ENCODE results near the gene CRYBG3. TPM values are rescaled to one million over a fixed set of nuclear protein-coding genes. Genes with fewer than 3 reads are reported as not detected.
A peak's percentile ranks its signal among the peaks of the same experiment; 100 is the strongest.
"Not testable (repeated sequence)": the region's sequence is repeated elsewhere in the genome, so short reads cannot be mapped to it uniquely, and the experiment has no call there.

Gene CRYBG3
- total RNA-seq, 6 experiments from 2014 or later: 10.7 to 14.1 (median 12.8) TPM

DNA sequence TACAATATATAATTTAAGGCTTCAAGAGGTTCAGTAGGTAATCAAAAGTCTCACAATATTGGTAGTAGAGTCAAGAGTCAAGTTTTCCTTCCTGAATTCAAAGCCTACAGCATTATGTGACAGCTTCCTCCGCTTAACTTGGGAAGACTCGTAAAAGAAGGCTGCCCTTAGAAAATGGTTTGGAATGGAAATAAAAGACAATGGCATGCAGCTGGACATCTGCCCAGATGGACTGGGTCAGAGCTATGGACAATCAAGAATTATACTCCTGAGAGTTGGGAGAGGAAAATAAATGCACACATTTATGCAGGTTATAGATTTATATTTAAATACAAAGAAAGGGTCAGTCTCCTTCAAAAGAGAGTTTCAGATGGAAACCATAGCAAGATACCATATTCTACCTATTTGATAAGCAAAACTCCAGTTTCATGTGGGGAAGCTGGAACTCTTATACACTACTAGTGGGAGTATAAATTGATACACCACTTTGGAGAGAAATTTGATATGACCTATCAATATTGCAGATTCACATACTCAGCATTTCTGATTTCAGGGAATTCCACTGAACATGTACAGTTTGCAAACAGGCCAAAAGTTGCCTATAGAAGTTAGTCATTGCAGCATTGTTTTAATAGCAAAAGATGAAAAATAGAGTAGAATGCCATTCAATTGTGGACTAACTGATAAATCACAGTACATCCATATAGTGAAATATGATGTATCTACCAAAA is 6.1 kb downstream of the CRYBG3 start:
- H3K27me3 Mint-ChIP-seq (ENCODE audit: insufficient read depth): no peaks in the 10 kb centered on the region
- H3K27ac Mint-ChIP-seq: no peak overlapping the region
- peaks cover 7% of the 10 kb centered on the region for H3K36me3 Mint-ChIP-seq (ENCODE audit: low read depth)
- no peaks in the 10 kb centered on the region for H3K9me3 Mint-ChIP-seq
- TF ChIP-seq, protein P1, sequence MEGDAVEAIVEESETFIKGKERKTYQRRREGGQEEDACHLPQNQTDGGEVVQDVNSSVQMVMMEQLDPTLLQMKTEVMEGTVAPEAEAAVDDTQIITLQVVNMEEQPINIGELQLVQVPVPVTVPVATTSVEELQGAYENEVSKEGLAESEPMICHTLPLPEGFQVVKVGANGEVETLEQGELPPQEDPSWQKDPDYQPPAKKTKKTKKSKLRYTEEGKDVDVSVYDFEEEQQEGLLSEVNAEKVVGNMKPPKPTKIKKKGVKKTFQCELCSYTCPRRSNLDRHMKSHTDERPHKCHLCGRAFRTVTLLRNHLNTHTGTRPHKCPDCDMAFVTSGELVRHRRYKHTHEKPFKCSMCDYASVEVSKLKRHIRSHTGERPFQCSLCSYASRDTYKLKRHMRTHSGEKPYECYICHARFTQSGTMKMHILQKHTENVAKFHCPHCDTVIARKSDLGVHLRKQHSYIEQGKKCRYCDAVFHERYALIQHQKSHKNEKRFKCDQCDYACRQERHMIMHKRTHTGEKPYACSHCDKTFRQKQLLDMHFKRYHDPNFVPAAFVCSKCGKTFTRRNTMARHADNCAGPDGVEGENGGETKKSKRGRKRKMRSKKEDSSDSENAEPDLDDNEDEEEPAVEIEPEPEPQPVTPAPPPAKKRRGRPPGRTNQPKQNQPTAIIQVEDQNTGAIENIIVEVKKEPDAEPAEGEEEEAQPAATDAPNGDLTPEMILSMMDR (IDR thresholded peaks at IDR 0.05): no peak
- DNase-seq: peak; percentile 28
- H3K4me3 Mint-ChIP-seq: no peak overlapping the region
- peaks cover 34% of the 10 kb centered on the region for H3K4me1 Mint-ChIP-seq (ENCODE audit: low read depth)

DNA sequence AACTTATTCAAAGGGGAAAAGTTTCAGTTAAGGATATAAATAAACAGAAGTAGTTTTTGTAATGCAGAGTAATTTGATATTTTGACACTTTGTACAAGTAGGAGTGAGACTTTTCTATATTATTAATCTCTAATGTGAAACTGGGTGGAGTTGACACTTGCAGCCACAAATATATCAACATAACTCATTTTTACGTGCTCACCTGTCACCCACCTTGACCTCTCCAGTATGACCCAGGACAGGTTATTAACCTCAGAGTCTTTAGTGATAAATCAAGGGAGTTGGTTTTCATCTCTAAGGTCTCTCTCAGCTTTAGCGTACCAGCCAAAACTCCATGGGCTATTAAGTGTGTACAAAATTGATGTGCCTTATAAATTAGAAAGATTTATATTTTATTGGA is 7.4 kb downstream of the CRYBG3 start:
- Mint-ChIP-seq H3K36me3 (ENCODE audit: low read depth) (peaks cover 11% of the 10 kb centered on the region), H3K27ac (no peak overlapping the region), H3K9me3 (no peaks in the 10 kb centered on the region), H3K4me3 (no peak overlapping the region), H3K27me3 (ENCODE audit: insufficient read depth) (no peaks in the 10 kb centered on the region), H3K4me1 (ENCODE audit: low read depth) (peaks cover 21% of the 10 kb centered on the region)
- no peak for DNase-seq
- TF ChIP-seq, protein P1 (IDR thresholded peaks at IDR 0.05): no peak

DNA sequence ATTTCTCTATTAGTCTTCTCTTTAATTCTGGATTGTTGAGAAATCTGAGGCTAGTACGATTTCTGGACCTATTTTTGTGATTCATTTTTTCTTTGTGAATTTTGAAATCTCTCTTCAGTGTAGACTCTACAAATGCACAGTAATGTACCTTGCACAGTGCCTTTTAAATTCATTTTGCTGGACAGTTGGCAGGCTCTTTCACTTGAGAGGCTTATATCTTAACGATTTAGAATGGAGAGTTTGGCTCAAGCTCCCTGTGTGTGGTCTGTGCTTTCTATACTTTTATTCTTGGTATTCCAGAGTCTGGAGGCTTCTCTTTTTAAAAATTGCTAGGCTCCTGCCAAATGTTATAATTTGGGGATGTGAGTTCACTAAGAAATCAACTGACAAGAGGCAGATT is 8.8 kb downstream of the CRYBG3 start:
- Mint-ChIP-seq H3K36me3 (ENCODE audit: low read depth) (peaks cover 11% of the 10 kb centered on the region), H3K27me3 (ENCODE audit: insufficient read depth) (no peaks in the 10 kb centered on the region), H3K9me3 (no peaks in the 10 kb centered on the region), H3K27ac (no peak overlapping the region), H3K4me1 (ENCODE audit: low read depth) (peaks cover 15% of the 10 kb centered on the region), H3K4me3 (no peak overlapping the region)
- TF ChIP-seq, protein P1 (IDR thresholded peaks at IDR 0.05): no peak
- no peak for DNase-seq

DNA sequence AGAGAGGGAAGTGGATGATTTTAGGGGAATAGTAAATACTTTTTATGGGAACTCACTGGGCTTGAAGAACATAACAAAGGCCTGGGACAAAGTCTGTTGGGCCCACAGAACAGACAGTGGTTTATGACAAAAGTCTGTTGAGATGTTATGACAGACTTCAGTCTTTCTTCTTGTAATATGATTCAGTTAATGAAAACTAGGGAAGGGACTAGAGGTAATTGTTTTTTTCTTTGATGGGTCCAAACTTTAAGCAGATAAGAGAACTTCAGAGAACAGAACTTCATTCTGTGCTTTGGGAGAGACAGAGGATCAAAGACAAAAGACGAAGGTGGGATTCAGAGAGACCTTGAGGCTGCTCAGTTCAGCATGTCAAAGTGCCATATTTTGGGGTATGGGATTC is 9.3 kb downstream of the CRYBG3 start:
- TF ChIP-seq, protein P1 (IDR thresholded peaks at IDR 0.05): no peak
- Mint-ChIP-seq H3K27ac (no peak overlapping the region), H3K4me3 (no peak overlapping the region), H3K9me3 (no peaks in the 10 kb centered on the region), H3K4me1 (ENCODE audit: low read depth) (peaks cover 20% of the 10 kb centered on the region), H3K36me3 (ENCODE audit: low read depth) (peaks cover 11% of the 10 kb centered on the region), H3K27me3 (ENCODE audit: insufficient read depth) (no peaks in the 10 kb centered on the region)
- DNase-seq: no peak

DNA sequence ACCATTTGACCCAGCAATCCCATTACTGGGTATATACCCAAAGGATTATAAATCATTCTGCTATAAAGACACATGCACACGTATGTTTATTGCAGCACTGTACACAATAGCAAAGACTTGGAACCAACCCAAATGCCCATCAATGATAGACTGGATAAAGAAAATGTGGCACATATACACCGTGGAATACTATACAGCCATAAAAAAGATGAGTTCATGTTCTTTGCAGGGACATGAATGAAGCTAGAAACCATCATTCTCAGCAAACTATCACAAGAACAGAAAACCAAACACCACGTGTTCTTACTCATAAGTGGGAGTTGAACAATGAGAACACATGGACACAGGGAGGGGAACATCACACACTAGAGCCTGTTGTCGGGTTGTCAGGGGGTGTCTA is 11.4 kb downstream of the CRYBG3 start:
- not testable (repeated sequence) for H3K27me3 Mint-ChIP-seq (ENCODE audit: insufficient read depth); H3K9me3 Mint-ChIP-seq

DNA sequence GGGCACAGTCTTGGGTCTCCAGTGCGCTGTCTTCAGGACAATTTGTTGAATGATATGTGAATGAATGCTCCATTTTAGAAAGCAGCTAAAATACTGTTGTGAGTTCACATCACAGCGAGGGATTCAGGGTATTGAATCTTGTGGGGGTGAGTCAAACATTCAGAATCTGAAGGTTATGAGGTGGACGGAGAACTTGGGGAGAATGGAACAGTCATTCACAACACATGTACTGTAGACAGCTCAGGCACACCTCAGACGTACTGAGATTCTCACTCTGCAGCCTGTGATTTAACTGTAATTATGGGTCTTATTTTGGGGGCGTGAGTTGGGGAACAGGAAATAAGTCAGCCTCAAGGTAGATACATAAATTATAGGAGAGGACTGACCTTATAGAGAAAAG is 13.9 kb downstream of the CRYBG3 start:
- Mint-ChIP-seq H3K27ac (peak overlapping the region; percentile 68), H3K36me3 (ENCODE audit: low read depth) (peaks cover 11% of the 10 kb centered on the region), H3K4me3 (peak overlapping the region; percentile 24)

More for the DNA sequence above, 11.4 kb downstream of the CRYBG3 start:
- not testable (repeated sequence) for DNase-seq, H3K4me3 Mint-ChIP-seq, H3K27ac Mint-ChIP-seq
- peaks cover 15% of the 10 kb centered on the region for H3K4me1 Mint-ChIP-seq (ENCODE audit: low read depth)
- peaks cover 11% of the 10 kb centered on the region for H3K36me3 Mint-ChIP-seq (ENCODE audit: low read depth)

More for the DNA sequence above, 13.9 kb downstream of the CRYBG3 start:
- H3K9me3 Mint-ChIP-seq: no peaks in the 10 kb centered on the region
- 0 out of 2 replicates have a peak, but pooled peaks cover 2% of the 10 kb centered on the region for H3K27me3 Mint-ChIP-seq (ENCODE audit: insufficient read depth)
- TF ChIP-seq, protein P1 (IDR thresholded peaks at IDR 0.05): no peak
- H3K4me1 Mint-ChIP-seq (ENCODE audit: low read depth): peaks cover 14% of the 10 kb centered on the region
- peak; percentile 63 for DNase-seq

Measured in HFFc6 (cell line).